Nephron (organoid): Measurements from ENCODE around the gene SLC7A4.
"Not testable (repeated sequence)": the region's sequence is repeated elsewhere in the genome, so short reads cannot be mapped to it uniquely, and the experiment has no call there.

ENCODE experiments used
- H3K27ac Mint-ChIP-seq, 3 experiments: 2 replicates each; pipeline ENCODE4 v1.8.0; 2020; ENCODE audit warnings: mixed read lengths in 3 of 3, mild to moderate bottlenecking in 2 of 3, moderate library complexity in 1 of 3
- H3K27me3 Mint-ChIP-seq: 2 replicates; pipeline ENCODE4 v1.8.0; 2021; ENCODE audit warnings: low read depth, mild to moderate bottlenecking, moderate library complexity, mixed read lengths
- H3K36me3 Mint-ChIP-seq: 2 replicates; pipeline ENCODE4 v1.8.0; 2020; ENCODE audit warnings: low read depth, mixed read lengths
- H3K4me1 Mint-ChIP-seq: 2 replicates; pipeline ENCODE4 v1.8.0; 2020; ENCODE audit warnings: mixed read lengths
- H3K4me3 Mint-ChIP-seq, 3 experiments: 2 replicates each; pipeline ENCODE4 v1.8.0; 2020; ENCODE audit warnings: mild to moderate bottlenecking in 3 of 3, mixed read lengths in 3 of 3, moderate library complexity in 2 of 3
- H3K9me3 Mint-ChIP-seq: 2 replicates; pipeline ENCODE4 v1.8.0; 2020; ENCODE audit warnings: mixed read lengths
- CTCF ChIP-seq, 3 experiments: fragments of 200-600 bp; sonication (generic); IDR thresholded peaks; one replicate each; pipeline ENCODE4 v1.5.0; 2021; ENCODE audit warnings: antibody characterized with exemption in 3 of 3; ENCODE audit not compliant: unreplicated experiment in 3 of 3

SLC7A4 gene

GRCh38 chr22:21076912-21077625, 44.7 kb upstream of the SLC7A4 start:
- H3K4me3 Mint-ChIP-seq: no peak overlapping the region

DNA sequence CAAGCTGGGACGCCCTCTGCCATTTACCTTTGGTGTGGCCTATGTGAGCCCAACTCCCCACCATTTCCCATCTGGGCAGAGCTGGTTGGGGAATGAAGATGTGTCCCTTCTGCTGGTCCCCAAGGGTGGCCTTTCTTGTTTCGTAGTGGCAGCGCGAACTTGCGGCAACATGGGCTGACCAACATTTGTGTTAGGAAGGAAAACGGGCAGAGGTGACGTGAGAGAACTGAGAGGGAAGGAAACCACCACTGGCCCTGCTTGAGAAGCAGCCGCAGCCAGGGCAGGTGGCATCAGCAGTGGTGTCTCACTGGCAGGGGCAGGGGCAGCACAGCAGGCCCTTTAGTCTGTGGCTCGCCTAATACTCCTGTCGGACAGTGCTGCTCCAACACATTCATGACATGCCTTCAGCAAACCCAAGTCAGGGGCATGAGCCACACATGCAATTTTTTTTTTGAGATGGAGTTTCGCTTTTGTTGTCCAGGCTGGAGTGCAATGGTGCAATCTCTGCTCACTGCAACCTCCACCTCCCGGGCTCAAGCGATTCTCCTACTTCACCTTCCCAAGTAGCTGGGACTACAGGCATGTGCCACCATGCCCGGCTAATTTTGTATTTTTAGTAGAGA, 43.3 kb upstream of the SLC7A4 start:
- H3K27me3 Mint-ChIP-seq: peaks cover 3% of the 10 kb centered on the region
- H3K4me3 Mint-ChIP-seq: no peak overlapping the region
- no peaks in the 10 kb centered on the region for H3K36me3 Mint-ChIP-seq
- H3K27ac Mint-ChIP-seq: no peak overlapping the region
- H3K9me3 Mint-ChIP-seq: no peaks in the 10 kb centered on the region
- H3K4me1 Mint-ChIP-seq: no peaks in the 10 kb centered on the region
- TF ChIP-seq CTCF (IDR thresholded peaks at IDR 0.05; ENCODE audit: unreplicated experiment in 3 of 3): no peak

More at GRCh38 chr22:21076912-21077625, 44.7 kb upstream of the SLC7A4 start:
- Mint-ChIP-seq H3K9me3 (no peaks in the 10 kb centered on the region), H3K27ac (no peak overlapping the region), H3K4me1 (no peaks in the 10 kb centered on the region), H3K27me3 (peaks cover 3% of the 10 kb centered on the region), H3K36me3 (no peaks in the 10 kb centered on the region)
- no peak for TF ChIP-seq CTCF (IDR thresholded peaks at IDR 0.05; ENCODE audit: unreplicated experiment in 3 of 3)

GRCh38 chr22:21074102-21074715, 41.8 kb upstream of the SLC7A4 start:
- H3K27me3 Mint-ChIP-seq: peaks cover 3% of the 10 kb centered on the region
- H3K36me3 Mint-ChIP-seq: no peaks in the 10 kb centered on the region
- H3K4me1 Mint-ChIP-seq: no peaks in the 10 kb centered on the region
- H3K27ac Mint-ChIP-seq: no peak overlapping the region
- no peak overlapping the region for H3K4me3 Mint-ChIP-seq
- no peak for TF ChIP-seq CTCF (IDR thresholded peaks at IDR 0.05; ENCODE audit: unreplicated experiment in 3 of 3)
- H3K9me3 Mint-ChIP-seq: no peaks in the 10 kb centered on the region

DNA sequence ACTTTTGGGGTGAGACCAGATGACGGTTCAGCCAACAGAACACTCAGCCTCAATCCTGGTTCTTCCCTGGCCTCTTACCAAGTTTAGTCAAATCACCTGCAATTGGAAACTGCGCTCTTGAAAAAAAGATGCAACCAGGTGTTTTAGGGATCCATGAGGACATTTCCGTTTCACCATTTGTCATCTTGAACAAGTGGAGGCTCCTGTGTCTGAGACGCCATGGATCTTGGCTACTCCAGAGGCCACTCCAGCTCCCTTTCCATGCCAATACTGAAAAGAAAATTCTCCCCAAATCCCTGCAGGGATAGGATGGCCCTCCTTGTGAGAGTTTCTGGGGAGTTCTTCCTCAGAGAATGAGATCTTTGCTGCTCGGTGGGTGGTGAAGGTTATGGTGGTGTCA, 41.1 kb upstream of the SLC7A4 start:
- no peak overlapping the region for H3K4me3 Mint-ChIP-seq
- H3K9me3 Mint-ChIP-seq: no peaks in the 10 kb centered on the region
- no peak for TF ChIP-seq CTCF (IDR thresholded peaks at IDR 0.05; ENCODE audit: unreplicated experiment in 3 of 3)
- H3K27me3 Mint-ChIP-seq: peaks cover 6% of the 10 kb centered on the region
- no peaks in the 10 kb centered on the region for H3K36me3 Mint-ChIP-seq
- H3K4me1 Mint-ChIP-seq: no peaks in the 10 kb centered on the region
- no peak overlapping the region for H3K27ac Mint-ChIP-seq

GRCh38 chr22:21073023-21073422, 40.7 kb upstream of the SLC7A4 start:
- no peak for TF ChIP-seq CTCF (IDR thresholded peaks at IDR 0.05; ENCODE audit: unreplicated experiment in 3 of 3)
- H3K4me1 Mint-ChIP-seq: no peaks in the 10 kb centered on the region
- no peaks in the 10 kb centered on the region for H3K36me3 Mint-ChIP-seq
- peaks cover 11% of the 10 kb centered on the region for H3K27me3 Mint-ChIP-seq
- H3K4me3 Mint-ChIP-seq: no peak overlapping the region
- no peak overlapping the region for H3K27ac Mint-ChIP-seq
- H3K9me3 Mint-ChIP-seq: no peaks in the 10 kb centered on the region

DNA sequence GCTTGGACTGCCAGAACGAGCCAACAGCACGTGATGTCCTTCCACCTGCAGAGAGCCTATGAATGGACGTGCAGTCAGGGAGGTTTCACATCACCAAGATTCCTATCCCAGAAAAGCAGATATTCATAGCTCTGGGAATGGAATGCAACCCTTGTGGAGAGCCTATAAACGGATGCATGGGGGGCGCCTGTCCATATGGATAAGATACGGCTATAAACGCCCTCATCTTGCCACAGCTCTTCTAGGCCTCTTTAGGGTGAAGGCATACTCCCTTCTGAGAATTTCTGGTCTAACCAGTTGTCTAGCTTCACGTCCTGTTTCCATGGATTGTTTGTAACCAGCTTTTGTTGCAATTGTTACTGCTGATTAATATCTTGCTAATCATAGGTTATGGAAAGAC, 39.4 kb upstream of the SLC7A4 start:
- not testable (repeated sequence) for H3K27ac Mint-ChIP-seq, H3K9me3 Mint-ChIP-seq, H3K4me1 Mint-ChIP-seq, H3K36me3 Mint-ChIP-seq, H3K4me3 Mint-ChIP-seq
- H3K27me3 Mint-ChIP-seq: peaks cover 11% of the 10 kb centered on the region
